GM19099 (cell line): Measurements from ENCODE around the gene APOBEC4.

Experiments
- POLR2A ChIP-seq: IDR thresholded peaks from 3 replicates; pipeline ENCODE4 v1.6.1; 2011; ENCODE audit warnings: low read depth; ENCODE audit not compliant: insufficient read length; ENCODE audit errors: extremely low read depth

The APOBEC4 gene

DNA sequence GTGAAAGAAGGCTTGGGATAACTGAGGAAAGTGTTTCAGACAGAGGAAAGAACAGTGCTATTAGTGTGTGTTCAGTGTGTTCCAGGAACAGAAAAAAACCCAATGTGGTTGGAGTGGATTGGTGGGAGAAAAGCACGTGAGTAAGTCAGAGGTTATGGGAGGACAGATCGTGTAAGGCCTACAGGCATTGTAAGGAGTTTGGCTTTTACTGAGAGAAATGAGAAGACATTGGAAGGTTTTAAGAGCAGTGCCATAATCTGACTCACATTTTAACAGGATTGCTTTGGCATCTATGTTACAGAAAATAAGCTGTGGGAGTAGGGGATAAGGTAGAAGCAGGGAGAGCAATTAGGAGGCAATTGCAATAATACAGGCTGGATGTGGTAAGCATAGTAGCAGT, 22.4 kb downstream of the APOBEC4 start:
- TF ChIP-seq POLR2A: no peak

DNA sequence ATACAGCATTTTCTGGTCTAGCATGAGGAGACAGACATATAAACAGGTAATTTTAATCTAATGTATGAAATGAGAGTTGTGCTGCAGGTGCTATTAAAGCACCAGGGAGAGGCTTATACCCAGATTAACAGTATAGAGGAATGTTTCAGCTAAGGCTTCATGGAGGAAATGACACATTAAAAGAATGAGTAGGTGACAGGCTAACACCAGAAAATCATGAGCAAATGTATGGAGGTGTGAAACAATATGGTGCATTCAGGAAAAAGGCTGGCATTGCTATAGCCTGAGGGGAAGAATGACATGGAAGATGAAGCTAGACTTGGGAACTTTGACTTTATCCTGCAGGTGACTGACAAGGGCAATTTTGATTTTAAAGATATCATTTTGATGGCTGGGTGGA, 24.6 kb downstream of the APOBEC4 start:
- no peak for TF ChIP-seq POLR2A

DNA sequence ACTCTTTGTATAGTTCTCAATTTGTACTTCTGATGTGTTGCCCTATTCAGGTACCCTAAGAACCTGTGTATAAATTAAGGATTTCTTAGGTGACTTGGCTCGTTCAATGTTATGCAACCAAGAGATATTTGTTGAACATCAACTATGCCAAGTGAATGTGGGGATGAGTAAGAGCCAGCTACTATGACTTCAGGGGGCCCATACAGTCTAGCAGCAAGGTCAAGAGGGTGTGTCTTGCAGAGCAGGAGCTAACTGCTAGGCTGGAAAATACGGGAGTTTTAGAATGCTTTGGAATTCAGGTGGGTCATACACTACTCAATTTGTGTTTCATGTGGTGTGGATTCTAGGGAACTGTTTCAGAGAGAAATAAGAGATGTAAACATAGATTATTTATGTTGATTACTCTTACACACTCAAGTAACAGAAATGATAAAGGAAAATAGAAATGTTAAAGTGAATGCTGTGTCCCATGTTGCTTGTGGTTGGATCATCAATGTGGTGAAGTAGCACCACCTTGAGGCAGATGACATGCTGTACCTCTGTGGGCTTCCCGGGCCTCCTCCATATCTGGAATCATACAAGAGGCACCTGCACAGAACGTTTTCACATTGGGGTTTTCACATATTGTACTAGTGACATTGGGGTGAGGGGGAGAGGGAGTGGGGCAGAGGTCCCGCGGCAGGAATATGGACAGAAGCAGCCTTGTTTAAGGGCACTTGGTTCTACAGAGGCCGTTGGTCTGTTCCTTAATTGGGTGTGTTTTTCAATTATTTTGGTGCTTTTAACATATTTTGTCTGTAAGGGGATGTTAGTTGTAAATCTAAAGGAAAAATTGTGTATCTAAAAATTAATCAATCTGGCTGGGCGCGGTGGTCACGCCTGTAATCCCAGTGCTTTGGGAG, 30.0 kb downstream of the APOBEC4 start:
- peak; percentile 35 for TF ChIP-seq POLR2A

DNA sequence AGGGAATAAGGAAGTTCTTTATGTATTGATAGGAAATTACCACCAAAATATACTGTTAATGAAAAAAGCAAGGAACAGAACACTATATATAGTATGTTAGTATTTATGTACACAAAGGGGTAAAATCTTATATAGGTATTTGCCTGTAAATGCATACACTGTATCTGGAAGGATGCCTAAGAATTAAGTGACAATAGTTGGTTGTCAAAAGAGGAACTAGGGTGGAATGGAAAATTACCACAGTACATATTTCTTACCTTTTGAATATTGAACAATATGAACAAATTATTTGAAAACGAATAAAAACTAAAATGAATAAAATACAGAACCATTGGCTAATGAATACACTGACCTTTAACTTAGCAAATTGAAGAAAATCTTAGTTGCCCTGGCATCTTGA, 31.1 kb downstream of the APOBEC4 start:
- no peak for TF ChIP-seq POLR2A

DNA sequence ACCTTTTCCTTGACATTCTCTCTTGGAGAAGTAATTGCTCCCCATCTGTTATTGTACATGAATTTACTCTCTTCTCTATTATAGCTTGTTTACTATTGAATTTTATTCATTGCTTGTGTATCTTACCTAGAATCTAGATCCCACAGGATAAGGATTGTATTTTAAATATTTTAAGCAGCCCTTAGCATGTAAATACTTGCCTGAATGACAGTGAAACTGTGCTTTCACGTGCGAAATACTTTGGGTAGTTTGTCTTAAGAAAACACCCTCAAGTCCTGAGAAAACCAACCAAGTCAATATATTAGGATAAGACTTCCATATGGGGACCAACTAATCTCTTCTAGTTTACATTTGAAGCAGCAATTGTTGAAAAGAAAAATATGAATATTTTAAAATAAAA, 32.8 kb downstream of the APOBEC4 start:
- TF ChIP-seq POLR2A: no peak

DNA sequence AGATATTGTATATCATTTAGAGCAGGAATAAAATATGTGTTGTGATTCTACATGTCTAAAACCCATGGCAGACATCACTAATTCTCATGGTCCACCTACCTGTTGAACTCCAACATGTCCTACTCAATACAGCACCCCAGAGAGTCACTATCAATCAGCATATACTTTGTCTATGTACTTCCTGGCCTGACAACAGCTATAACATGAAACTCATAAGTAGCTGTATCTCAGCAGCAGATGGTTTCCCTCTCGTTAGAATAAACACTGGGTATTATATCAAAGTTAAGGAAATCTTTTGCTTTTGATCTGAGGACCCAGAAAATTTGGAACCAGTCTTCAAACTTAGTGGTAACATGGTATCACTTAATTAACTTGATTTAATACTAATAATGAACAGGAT, 33.3 kb downstream of the APOBEC4 start:
- TF ChIP-seq POLR2A: no peak

DNA sequence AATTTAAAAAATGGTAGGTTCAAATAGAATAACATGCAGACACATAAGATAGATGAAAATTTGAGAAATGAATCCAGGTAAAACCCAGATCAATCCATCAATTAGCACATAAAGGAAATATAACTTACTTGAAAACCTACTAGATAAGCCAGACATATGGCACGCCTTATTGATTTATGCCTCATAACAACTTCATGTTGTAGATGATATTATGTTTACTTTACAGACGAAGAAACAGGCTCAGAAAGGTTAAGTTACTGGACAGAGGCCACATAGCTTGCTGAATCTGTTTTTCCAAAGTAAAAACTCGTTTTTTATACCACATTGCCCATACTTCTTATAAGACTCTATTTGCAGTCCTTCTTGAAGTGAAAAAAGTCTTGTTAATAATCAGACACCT, 40.7 kb downstream of the APOBEC4 start:
- TF ChIP-seq POLR2A: no peak

DNA sequence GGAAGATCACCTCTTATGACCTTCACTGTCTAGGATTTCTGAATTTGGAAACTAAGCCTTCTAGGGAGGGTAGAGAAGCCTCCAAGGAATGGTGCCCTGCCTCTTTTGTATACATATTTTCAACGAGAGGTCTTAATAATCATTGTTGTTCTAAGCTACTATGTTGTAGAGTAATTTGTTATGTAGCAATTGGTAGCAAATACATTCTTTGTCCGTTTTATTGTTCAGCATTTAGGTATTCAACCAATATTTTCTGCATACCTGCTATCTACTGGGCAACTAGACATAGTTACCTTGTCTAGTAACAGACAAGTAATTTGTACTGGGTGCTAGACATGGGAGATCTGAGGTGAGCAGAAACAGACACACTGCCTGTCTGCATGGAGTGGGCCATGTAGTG, 42.1 kb downstream of the APOBEC4 start:
- TF ChIP-seq POLR2A: no peak

DNA sequence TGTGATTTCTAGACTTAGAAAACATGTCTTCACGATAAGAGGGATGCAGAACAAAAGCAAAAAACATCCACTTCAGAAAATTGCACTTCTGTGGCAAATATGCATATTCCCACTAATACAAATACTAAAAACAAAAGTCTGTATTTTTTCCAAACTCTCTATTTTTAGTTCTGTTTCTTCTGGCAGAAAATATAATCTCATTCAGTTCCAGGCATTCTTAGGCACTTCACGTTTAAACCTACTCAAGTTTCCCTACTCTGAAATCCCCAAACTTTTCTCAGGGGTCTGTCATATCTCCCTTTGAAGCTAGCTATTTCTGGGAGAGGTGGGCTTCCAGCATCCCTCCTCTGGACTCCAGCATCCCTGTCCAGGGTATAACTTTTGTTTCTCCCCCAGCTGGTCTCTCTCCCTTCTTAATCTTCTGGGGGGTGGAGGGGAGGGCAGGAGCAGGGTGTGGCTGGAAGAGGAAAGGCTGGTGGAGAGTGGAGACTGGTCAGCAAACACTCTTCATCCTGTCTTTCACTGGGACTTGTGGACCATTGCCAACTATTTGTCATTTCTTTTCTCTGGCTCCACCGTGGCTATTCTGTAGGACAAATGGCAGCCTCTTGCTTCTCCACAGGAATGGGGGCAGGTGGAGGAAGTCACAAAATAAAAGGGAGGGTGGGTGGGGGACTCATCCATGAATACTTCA, 43.2 kb downstream of the APOBEC4 start:
- TF ChIP-seq POLR2A: no peak

DNA sequence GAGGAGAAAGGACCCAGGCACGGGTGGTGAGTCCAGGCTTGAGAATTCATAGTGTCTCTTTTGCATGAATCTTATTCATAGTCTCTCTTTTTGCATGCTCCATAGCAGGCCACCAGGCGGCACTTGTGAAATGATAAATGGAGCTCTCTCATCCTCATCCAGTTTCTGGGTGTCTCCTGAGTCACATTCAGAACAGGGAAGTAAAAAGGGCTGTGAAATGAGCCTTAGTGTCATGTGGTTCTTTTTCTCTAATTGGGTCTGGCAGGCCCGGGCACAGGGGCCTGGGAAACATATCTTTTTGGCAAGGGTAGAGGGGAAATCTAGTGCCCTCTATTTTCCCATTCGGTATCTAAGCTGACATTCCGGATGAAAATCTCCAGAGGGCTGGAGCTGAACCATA, 43.8 kb downstream of the APOBEC4 start:
- no peak for TF ChIP-seq POLR2A

DNA sequence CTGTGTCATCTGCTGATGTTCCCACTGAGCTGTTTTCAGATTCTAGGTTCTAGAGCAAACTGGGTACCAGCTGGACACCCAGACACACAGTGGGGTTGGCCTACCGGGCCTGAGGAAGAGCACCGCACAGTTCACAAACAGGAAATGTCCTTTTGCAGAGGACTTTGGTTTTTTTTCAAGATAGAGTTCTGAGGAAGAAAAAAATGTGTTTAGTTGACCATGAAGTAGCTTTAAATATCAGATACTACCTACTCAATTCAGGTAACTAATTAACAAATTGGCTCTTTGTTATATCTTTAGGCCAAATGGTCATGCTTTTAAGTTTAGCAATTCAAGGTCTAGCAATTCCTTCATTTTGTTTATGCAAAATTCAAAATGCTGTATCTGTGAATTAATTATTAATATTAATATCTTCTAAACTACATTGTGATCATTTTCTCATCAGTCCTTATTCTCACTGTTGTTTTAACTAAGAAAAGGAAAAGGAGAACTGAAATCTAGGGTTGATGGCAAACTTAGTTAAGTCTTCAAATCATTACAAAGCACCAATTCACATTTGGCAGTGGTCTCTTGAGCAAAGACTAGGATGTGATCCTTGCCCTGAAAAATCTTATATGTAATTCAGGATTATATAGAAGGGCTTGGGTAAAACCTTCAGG, 45.7 kb downstream of the APOBEC4 start:
- TF ChIP-seq POLR2A: no peak

DNA sequence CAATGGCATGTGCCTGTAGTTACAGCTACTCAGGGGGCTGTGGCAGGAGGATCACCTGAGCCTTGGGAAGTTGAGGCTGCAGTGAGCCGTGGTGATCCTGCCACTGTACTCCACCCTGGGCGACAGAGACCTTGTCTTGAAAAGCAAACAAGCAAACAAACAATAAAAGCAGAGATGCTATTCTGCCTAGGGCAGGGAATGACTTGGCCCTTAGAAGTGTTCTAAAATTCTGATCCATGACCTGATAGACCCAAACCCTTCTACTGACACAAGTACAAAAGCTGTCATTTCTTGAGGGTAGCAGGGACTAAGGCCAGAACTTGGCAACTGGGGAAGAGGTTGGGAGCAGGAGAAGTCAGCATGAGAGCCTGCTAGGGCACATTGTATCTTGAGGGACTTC, 47.2 kb downstream of the APOBEC4 start:
- TF ChIP-seq POLR2A: no peak

DNA sequence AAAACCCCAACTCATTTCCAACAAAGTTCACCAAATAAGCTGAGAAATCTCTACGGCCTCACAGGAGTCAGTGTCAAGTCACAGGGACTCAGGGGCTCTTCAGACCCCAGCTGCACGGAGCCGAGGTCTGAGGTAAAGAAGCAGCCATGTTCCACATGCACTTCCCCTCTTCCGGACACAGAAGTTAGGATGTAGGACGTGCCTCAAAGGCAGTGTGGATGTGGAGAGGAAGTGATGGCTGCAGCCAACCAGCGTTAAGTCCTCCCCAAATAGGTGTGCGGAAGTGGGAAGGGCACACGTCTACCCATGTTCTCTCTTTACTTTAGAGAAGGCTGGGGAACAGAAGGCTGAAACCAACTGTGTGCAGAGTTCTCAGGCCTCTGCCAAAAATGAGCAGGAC, 48.3 kb downstream of the APOBEC4 start:
- no peak for TF ChIP-seq POLR2A

DNA sequence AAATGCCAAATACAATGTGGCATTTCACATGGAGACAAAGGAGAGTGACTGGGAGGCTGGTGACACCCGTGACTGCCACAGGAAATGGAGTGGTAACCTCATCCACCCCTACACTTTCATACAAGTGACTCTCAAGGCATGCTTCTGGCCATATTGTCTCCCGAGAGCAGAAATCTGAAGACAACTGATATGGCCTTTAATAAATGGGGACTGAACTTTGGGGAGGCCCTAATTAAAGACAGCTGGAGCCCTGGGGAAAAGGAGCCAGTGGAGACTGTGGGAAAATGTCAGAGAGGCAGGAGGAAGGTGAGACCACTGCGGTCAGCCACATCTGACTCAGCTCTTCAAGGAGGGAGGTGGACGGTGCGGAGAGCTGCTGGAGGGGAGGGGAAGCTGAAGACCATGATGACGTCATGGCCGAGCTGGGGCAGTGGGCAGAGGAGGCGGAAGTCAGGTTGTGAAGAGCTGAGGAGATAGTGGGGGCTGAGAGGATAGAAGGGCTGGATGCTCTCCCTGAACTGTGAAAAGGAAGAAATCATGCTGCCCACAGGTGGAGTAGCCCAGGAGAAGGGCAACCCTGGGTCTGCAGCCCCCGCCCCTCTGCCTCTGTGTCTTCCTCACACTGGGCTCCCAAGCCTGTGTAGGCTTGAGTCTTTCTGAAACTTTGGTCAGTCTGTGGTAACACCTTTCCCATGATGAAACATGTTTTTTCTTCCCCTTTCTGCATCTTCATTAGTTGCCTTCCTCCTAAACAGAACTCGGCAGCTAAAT, 48.9 kb downstream of the APOBEC4 start:
- no peak for TF ChIP-seq POLR2A

DNA sequence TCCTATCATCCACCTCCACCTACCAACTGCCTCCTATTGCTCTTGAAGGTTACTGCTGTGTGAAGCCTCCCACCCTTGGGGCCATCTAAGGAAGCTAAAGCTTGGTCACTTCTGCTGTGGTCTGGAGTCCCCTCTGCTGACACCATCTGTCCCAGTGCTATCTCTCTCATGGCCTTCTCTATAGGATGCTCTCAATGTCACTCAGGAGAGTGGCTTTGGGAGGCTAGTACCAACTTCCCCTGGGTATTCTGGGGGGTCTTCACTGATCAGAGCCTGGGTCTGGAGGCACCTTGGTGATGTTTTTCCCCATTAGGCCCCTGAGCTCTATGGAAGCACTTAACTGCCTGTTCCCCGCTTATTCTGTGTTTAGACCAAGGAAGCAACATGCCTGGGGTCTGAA, 50.6 kb downstream of the APOBEC4 start:
- no peak for TF ChIP-seq POLR2A
